GM12878 (cell line): ENCODE results near the gene TAS1R2. TPM values are rescaled to one million over a fixed set of nuclear protein-coding genes. Genes with fewer than 3 reads are reported as not detected.

Experiments used
- CREB1 ChIP-seq: IDR thresholded peaks from 2 replicates; pipeline ENCODE4 v1.6.1; 2012; ENCODE audit warnings: low read depth, mild to moderate bottlenecking, inconsistent platforms
- EZH2 ChIP-seq: IDR thresholded peaks from 2 replicates; pipeline ENCODE4 v1.6.1; 2012; ENCODE audit warnings: low read depth, mild to moderate bottlenecking, control low read depth, inconsistent platforms, low read length, borderline replicate concordance; ENCODE audit not compliant: control insufficient read depth
- IRF4 ChIP-seq: IDR thresholded peaks from 2 replicates; pipeline ENCODE4 v1.6.1; 2011; ENCODE audit warnings: low read depth, low read length
- MYB ChIP-seq: fragments of 150-350 bp; IDR thresholded peaks from 2 replicates; pipeline ENCODE4 v1.6.1; 2014; ENCODE audit warnings: mild to moderate bottlenecking, low read depth, low read length, borderline replicate concordance
- NR2C1 ChIP-seq: fragments of 450-650 bp; IDR thresholded peaks from 2 replicates; pipeline ENCODE4 v1.6.1; 2017; ENCODE audit warnings: antibody characterized with exemption, mild to moderate bottlenecking, moderate library complexity
- RELB ChIP-seq: fragments of 450-650 bp; IDR thresholded peaks from 2 replicates; pipeline ENCODE4 v1.6.1; 2017; ENCODE audit warnings: low read depth, mild to moderate bottlenecking, moderate library complexity
- STAT1 ChIP-seq: fragments of 450-650 bp; conservative IDR thresholded peaks from 2 replicates; pipeline ENCODE4 v1.6.1; 2014; ENCODE audit warnings: antibody characterized with exemption, mild to moderate bottlenecking
- ZNF274 ChIP-seq: IDR thresholded peaks from one replicate; pipeline ENCODE4 v1.8.0; 2011; ENCODE audit not compliant: insufficient read length, insufficient read depth
- ZZZ3 ChIP-seq: IDR thresholded peaks from 2 replicates; pipeline ENCODE4 v1.6.1; 2011; ENCODE audit warnings: low read depth; ENCODE audit not compliant: control insufficient read depth, insufficient read length
- polyA plus RNA-seq, 11 experiments: library from polyadenylated mRNA; depleted of rRNA in 4 of 11; unstranded in 6 of 11; stranded (reverse) in 5 of 11; fragments of >200 nt; fragmentation: Nextera tagmentation in 4 of 11; fragmentation: Illumina TruSeq in 1 of 11; extraction: Ambion mirVana in 4 of 11; extraction: Trizol in 1 of 11; gene quantifications; 1 replicate in 1 of 11; 2 replicates in 10 of 11; pipeline versions ENCODE4 v1.2.1 to v1.2.3, GENCODE V29; 2011 to 2016; ENCODE audit warnings: inconsistent platforms in 2 of 11, missing spikeins in 2 of 11, low read depth in 1 of 11
- total RNA-seq, 4 experiments: library from RNA; depleted of rRNA in 3 of 4; stranded (reverse); fragments of >200 nt in 3 of 4; fragmentation: Illumina TruSeq in 1 of 4; extraction: Trizol in 1 of 4; gene quantifications; 2 replicates each; pipeline versions ENCODE4 v1.2.1 to v1.2.3, GENCODE V29; 2013 to 2021
- TF ChIP-seq, protein P1 (sequence below): IDR thresholded peaks from 2 replicates; pipeline ENCODE4 v1.6.1; 2011; ENCODE audit warnings: borderline replicate concordance, low read depth, mild to moderate bottlenecking, moderate library complexity, mixed read lengths, low read length; ENCODE audit not compliant: insufficient read depth; ENCODE audit errors: extremely low read length
- TF ChIP-seq, protein P2 (sequence below): fragments of 450-650 bp; conservative IDR thresholded peaks from 2 replicates; pipeline ENCODE4 v1.6.1; 2017; ENCODE audit warnings: mild to moderate bottlenecking, moderate library complexity
- TF ChIP-seq, protein P3 (sequence below): fragments of 150-350 bp; IDR thresholded peaks from 2 replicates; pipeline ENCODE4 v1.6.1; 2016; ENCODE audit warnings: low read depth, low read length

The TAS1R2 gene
- total and polyA plus RNA-seq, 10 of the 15 experiments (the other 5 are each of a cell fraction or from before 2014, with no cell fraction given) = not detected

- TF ChIP-seq, protein P1, sequence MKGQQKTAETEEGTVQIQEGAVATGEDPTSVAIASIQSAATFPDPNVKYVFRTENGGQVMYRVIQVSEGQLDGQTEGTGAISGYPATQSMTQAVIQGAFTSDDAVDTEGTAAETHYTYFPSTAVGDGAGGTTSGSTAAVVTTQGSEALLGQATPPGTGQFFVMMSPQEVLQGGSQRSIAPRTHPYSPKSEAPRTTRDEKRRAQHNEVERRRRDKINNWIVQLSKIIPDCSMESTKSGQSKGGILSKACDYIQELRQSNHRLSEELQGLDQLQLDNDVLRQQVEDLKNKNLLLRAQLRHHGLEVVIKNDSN = no peak
- TF ChIP-seq ZNF274 (no peak), ZZZ3 (no peak), CREB1 (no peak), IRF4 (no peak), EZH2 (no peak), MYB (no peak), RELB (no peak), STAT1 (no peak), NR2C1 (no peak)
- TF ChIP-seq, protein P2, sequence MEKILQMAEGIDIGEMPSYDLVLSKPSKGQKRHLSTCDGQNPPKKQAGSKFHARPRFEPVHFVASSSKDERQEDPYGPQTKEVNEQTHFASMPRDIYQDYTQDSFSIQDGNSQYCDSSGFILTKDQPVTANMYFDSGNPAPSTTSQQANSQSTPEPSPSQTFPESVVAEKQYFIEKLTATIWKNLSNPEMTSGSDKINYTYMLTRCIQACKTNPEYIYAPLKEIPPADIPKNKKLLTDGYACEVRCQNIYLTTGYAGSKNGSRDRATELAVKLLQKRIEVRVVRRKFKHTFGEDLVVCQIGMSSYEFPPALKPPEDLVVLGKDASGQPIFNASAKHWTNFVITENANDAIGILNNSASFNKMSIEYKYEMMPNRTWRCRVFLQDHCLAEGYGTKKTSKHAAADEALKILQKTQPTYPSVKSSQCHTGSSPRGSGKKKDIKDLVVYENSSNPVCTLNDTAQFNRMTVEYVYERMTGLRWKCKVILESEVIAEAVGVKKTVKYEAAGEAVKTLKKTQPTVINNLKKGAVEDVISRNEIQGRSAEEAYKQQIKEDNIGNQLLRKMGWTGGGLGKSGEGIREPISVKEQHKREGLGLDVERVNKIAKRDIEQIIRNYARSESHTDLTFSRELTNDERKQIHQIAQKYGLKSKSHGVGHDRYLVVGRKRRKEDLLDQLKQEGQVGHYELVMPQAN = no peak
- TF ChIP-seq, protein P3, sequence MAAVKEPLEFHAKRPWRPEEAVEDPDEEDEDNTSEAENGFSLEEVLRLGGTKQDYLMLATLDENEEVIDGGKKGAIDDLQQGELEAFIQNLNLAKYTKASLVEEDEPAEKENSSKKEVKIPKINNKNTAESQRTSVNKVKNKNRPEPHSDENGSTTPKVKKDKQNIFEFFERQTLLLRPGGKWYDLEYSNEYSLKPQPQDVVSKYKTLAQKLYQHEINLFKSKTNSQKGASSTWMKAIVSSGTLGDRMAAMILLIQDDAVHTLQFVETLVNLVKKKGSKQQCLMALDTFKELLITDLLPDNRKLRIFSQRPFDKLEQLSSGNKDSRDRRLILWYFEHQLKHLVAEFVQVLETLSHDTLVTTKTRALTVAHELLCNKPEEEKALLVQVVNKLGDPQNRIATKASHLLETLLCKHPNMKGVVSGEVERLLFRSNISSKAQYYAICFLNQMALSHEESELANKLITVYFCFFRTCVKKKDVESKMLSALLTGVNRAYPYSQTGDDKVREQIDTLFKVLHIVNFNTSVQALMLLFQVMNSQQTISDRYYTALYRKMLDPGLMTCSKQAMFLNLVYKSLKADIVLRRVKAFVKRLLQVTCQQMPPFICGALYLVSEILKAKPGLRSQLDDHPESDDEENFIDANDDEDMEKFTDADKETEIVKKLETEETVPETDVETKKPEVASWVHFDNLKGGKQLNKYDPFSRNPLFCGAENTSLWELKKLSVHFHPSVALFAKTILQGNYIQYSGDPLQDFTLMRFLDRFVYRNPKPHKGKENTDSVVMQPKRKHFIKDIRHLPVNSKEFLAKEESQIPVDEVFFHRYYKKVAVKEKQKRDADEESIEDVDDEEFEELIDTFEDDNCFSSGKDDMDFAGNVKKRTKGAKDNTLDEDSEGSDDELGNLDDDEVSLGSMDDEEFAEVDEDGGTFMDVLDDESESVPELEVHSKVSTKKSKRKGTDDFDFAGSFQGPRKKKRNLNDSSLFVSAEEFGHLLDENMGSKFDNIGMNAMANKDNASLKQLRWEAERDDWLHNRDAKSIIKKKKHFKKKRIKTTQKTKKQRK = no peak
Measured at GRCh38 chr1:18803151-18803791, 56.2 kb downstream of the TAS1R2 start (continued).
